ENCODE results near the gene MAG. TPM values are rescaled to one million over a fixed set of nuclear protein-coding genes. Genes with fewer than 3 reads are reported as not detected.

The MAG gene
- total and polyA plus RNA-seq, 10 of the 15 experiments (the other 5 are each of a cell fraction or from before 2014, with no cell fraction given): 0.03 to 0.82 (median 0.17) TPM; not detected in 2

DNA sequence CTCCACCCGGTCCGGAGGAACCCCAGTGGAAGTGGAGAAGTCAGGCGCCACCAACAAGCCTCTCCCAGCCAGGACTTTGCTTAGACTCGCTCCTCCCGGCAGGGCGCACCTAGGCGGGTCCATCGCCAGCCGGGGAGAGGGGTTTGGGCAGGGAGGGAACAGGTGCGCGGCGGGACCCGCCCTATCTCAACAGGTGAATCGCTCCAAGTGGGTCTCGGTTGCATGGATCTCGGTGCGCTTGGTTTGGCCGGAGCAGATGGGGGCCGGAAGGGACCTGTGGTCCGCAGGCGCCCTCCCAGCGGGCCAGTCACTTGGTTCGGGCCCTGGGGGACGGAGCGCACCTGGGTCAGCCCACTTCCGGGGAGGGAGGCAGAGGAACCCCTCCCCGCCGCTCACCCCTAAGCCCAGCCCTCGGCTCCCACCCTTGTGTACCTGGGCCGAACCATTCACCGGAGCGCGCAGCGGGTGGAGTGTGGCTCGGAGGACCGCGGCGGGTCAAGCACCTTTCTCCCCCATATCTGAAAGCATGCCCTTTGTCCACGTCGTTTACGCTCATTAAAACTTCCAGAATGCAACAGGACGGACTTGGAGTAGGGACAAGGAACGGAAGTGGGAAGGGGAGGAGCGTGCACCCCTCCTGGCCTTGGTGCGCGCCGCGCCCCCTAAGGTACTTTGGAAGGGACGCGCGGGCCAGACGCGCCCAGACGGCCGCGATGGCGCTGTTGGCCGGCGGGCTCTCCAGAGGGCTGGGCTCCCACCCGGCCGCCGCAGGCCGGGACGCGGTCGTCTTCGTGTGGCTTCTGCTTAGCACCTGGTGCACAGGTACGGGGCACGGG is 43.4 kb upstream of the MAG start, which contains the start of gene LSR (continued):
- TF ChIP-seq PRDM15 (CRISPR knock-in tag; IDR thresholded peaks at IDR 0.05) (no peak), ZNF384 (IDR thresholded peaks at IDR 0.05; ENCODE audit: borderline replicate concordance, low read depth, low read length) (no peak), LARP7 (IDR thresholded peaks at IDR 0.05) (peak; percentile 82), E2F4 (IDR thresholded peaks at IDR 0.05; ENCODE audit: low read depth, low read length) (peak; percentile 32; the same call in 1 of the 2 replicates), TCF3 (IDR thresholded peaks at IDR 0.05; ENCODE audit: borderline replicate concordance, insufficient read depth, low read depth, low read length) (peak; percentile 84; the same call in 1 of the 2 replicates), YY1 (IDR thresholded peaks at IDR 0.05; ENCODE audit: low read depth, low read length) (peak; percentile 90), BHLHE40 (IDR thresholded peaks at IDR 0.05; ENCODE audit: borderline replicate concordance in 1 of 2, low read depth in 2 of 2, low read length in 1 of 2) (peak; percentile 92 to 98), IRF4 (IDR thresholded peaks at IDR 0.05; ENCODE audit: low read depth, low read length) (peak; percentile 32; the same call in 1 of the 2 replicates), ZNF274 (IDR thresholded peaks at IDR 0.05; ENCODE audit: insufficient read depth, insufficient read length) (no peak), SPI1 (IDR thresholded peaks at IDR 0.05; ENCODE audit: borderline replicate concordance, insufficient read depth, low read depth, low read length) (0 out of 2 replicates have a peak, but pooled peaks have one; percentile 27), KAT2A (conservative IDR thresholded peaks at IDR 0.05; ENCODE audit: control insufficient read depth, low read depth, low read length) (no peak), CREB1 (IDR thresholded peaks at IDR 0.05; ENCODE audit: low read depth) (peak; percentile 48; the same call in 1 of the 2 replicates), BCL11A (IDR thresholded peaks at IDR 0.05; ENCODE audit: low read depth, low read length) (no peak), RUNX3 (IDR thresholded peaks at IDR 0.05; ENCODE audit: low read length) (peak; percentile 23), RELB (IDR thresholded peaks at IDR 0.05; ENCODE audit: low read depth) (peak; percentile 99), NR2C1 (IDR thresholded peaks at IDR 0.05) (no peak), SMARCA5 (IDR thresholded peaks at IDR 0.05) (no peak; the same call in none of the 2 replicates), RBBP5 (conservative IDR thresholded peaks at IDR 0.05) (no peak), BCL3 (IDR thresholded peaks at IDR 0.05; ENCODE audit: borderline replicate concordance, insufficient read depth, low read depth, low read length, poor library complexity, severe bottlenecking) (no peak), CEBPB (IDR thresholded peaks at IDR 0.05; ENCODE audit: borderline replicate concordance in 1 of 2, low read depth in 2 of 2, low read length in 2 of 2) (no peak), HDAC2 (IDR thresholded peaks at IDR 0.05) (0 out of 2 replicates have a peak, but pooled peaks have one; percentile 82), FOXM1 (IDR thresholded peaks at IDR 0.05; ENCODE audit: low read depth, low read length) (no peak; the same call in 1 of the 2 replicates)

Measured in GM12878 (cell line).